ENCODE results near the gene JAK3. TPM values are rescaled to one million over a fixed set of nuclear protein-coding genes. Genes with fewer than 3 reads are reported as not detected.
"Not testable (repeated sequence)": the region's sequence is repeated elsewhere in the genome, so short reads cannot be mapped to it uniquely, and the experiment has no call there.

JAK3 gene
- total RNA-seq, 1 experiment from 2014 or later = 2.1 TPM

DNA sequence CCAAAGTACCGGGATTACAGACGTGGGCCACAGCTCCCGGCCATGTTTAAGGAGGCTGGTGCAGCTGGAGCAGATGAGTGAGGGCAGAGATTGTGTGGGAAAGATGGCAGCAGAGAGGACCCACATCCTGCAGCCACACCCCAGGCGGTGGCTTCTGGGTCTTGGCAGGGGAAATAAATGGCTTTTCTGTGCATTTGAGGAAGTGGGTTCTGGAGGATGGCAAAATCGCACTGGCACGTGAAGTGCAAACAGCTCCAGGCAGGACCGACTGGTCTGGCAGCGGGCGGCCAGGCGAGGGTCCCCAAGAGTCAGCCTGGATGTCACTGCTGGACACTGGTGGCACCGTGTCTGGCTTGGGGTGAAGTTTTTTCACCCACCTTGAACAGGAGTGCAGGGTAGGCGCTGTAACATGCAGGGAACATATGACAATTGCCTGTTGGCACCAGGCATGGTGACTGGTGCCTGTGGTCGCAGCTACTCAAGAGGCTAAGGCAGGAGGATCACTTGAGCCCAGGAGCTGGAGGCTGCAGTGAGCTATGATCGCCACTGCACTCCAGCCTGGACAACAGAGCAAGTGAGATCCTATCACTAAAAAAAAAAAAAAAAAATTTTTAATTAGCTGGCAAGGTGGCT, 44.4 kb downstream of the JAK3 start:
- TF ChIP-seq TCF7L2 (IDR thresholded peaks at IDR 0.05; ENCODE audit: low read depth, low read length) = no peak
- TF ChIP-seq CTCF (IDR thresholded peaks at IDR 0.05) = no peak
- no peak for TF ChIP-seq POLR2AphosphoS5 (IDR thresholded peaks at IDR 0.05; ENCODE audit: low read depth, low read length)
- Histone ChIP-seq H3K9me3 (ENCODE audit: control insufficient read depth, insufficient read depth, low read depth, low read length) (no peaks in the 10 kb centered on the region), H3K27me3 (ENCODE audit: control insufficient read depth, insufficient read depth, low read length) (no peaks in the 10 kb centered on the region), H3K36me3 (ENCODE audit: control insufficient read depth, insufficient read depth, low read length) (no peaks in the 10 kb centered on the region), H3K27ac (ENCODE audit: low read length) (no peak overlapping the region), H3K4me1 (ENCODE audit: control insufficient read depth, insufficient read depth, low read length) (no peaks in the 10 kb centered on the region), H3K4me3 (ENCODE audit: low read depth in 2 of 2, low read length in 2 of 2) (no peak overlapping the region)
- CTCF ChIA-PET = interaction anchor here (0.6 kb wide), 1 partner anchor 97 kb away, joined by 3 read pairs; no protein-coding TSS in a partner anchor
- in situ Hi-C loops (cut with HindIII; ENCODE audit: low pct_unique_long_range_greater_than_20kb, low sequenced_read_pairs) (no loop called here), intact Hi-C loops (cut with micrococcal nuclease; ENCODE audit: unreplicated experiment) (no loop called here)
- POLR2A ChIA-PET = no interaction called here
- no TSS peak for BruUV-seq (replicated peaks)
- no peak for DNase-seq (ENCODE audit: low read depth, low spot score)
- no peak for ATAC-seq

DNA sequence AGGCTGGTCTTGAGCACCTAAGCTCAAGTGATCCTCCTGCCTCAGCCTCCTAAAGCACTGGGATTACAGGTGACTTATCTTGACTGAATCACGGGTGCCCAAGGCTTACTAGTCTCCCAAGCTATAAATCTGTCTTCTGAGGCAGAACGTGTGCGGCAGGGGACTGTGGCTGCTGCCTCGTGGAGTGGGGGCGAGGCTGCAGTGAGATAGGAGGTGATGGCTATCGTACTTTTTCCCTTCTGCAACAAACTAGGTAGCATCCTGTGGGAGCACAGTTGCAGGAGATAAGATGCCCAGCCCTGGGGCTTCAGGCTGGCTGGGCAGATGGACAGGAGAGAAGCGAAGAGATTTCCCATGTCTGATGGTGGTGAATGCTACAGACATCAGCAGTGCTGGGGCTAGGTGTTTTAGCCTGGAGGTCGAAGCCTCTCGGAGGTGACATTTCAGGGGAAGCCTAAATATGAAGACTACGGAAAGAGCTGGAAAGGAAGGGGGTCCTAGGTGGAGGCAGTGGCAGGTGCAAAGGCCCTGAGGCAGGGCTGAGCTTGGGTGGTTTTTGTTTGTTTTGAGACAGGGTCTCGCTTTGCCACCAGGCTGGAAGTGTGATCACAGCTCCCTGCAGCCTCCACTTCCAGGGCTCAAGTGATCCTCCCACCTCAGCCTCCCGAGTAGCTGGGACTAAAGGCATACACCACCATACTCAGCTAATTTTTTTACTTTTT, 45.5 kb downstream of the JAK3 start:
- no peak for DNase-seq (ENCODE audit: low read depth, low spot score)
- BruUV-seq (replicated peaks) = no TSS peak
- intact Hi-C loops (cut with micrococcal nuclease; ENCODE audit: unreplicated experiment) (no loop called here), in situ Hi-C loops (cut with HindIII; ENCODE audit: low pct_unique_long_range_greater_than_20kb, low sequenced_read_pairs) (no loop called here)
- no peaks in the 10 kb centered on the region for H3K27me3 ChIP-seq (ENCODE audit: control insufficient read depth, insufficient read depth, low read length)
- no peaks in the 10 kb centered on the region for H3K9me3 ChIP-seq (ENCODE audit: control insufficient read depth, insufficient read depth, low read depth, low read length)
- 0 out of 2 replicates have a peak, but pooled peaks cover 1% of the 10 kb centered on the region for H3K4me1 ChIP-seq (ENCODE audit: control insufficient read depth, insufficient read depth, low read length)
- no peak for ATAC-seq
- ChIA-PET CTCF (no interaction called here), POLR2A (interaction anchor here (0.7 kb wide), 1 partner anchor 288 kb away, joined by 6 read pairs; no protein-coding TSS in a partner anchor)
- no peak overlapping the region for H3K4me3 ChIP-seq (ENCODE audit: low read depth in 2 of 2, low read length in 2 of 2)
- no peaks in the 10 kb centered on the region for H3K36me3 ChIP-seq (ENCODE audit: control insufficient read depth, insufficient read depth, low read length)
- no peak overlapping the region for H3K27ac ChIP-seq (ENCODE audit: low read length)
- no peak for TF ChIP-seq SIN3A (IDR thresholded peaks at IDR 0.05; ENCODE audit: borderline replicate concordance, insufficient read depth, low read depth, low read length)
- TF ChIP-seq CTCF (IDR thresholded peaks at IDR 0.05) = no peak
- no peak for TF ChIP-seq POLR2AphosphoS5 (IDR thresholded peaks at IDR 0.05; ENCODE audit: low read depth, low read length)
- no peak for TF ChIP-seq TCF7L2 (IDR thresholded peaks at IDR 0.05; ENCODE audit: low read depth, low read length)
- TF ChIP-seq, protein P1, sequence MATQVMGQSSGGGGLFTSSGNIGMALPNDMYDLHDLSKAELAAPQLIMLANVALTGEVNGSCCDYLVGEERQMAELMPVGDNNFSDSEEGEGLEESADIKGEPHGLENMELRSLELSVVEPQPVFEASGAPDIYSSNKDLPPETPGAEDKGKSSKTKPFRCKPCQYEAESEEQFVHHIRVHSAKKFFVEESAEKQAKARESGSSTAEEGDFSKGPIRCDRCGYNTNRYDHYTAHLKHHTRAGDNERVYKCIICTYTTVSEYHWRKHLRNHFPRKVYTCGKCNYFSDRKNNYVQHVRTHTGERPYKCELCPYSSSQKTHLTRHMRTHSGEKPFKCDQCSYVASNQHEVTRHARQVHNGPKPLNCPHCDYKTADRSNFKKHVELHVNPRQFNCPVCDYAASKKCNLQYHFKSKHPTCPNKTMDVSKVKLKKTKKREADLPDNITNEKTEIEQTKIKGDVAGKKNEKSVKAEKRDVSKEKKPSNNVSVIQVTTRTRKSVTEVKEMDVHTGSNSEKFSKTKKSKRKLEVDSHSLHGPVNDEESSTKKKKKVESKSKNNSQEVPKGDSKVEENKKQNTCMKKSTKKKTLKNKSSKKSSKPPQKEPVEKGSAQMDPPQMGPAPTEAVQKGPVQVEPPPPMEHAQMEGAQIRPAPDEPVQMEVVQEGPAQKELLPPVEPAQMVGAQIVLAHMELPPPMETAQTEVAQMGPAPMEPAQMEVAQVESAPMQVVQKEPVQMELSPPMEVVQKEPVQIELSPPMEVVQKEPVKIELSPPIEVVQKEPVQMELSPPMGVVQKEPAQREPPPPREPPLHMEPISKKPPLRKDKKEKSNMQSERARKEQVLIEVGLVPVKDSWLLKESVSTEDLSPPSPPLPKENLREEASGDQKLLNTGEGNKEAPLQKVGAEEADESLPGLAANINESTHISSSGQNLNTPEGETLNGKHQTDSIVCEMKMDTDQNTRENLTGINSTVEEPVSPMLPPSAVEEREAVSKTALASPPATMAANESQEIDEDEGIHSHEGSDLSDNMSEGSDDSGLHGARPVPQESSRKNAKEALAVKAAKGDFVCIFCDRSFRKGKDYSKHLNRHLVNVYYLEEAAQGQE (IDR thresholded peaks at IDR 0.05; ENCODE audit: insufficient read depth in 1 of 2, low read depth in 2 of 2, low read length in 1 of 2) = no peak

- DNase-seq (ENCODE audit: low read depth, low spot score); H3K27me3 ChIP-seq (ENCODE audit: control insufficient read depth, insufficient read depth, low read length); intact Hi-C loops (cut with micrococcal nuclease; ENCODE audit: unreplicated experiment); H3K9me3 ChIP-seq (ENCODE audit: control insufficient read depth, insufficient read depth, low read depth, low read length); BruUV-seq (replicated peaks); H3K4me3 ChIP-seq (ENCODE audit: low read depth in 2 of 2, low read length in 2 of 2); H3K36me3 ChIP-seq (ENCODE audit: control insufficient read depth, insufficient read depth, low read length); POLR2A ChIA-PET; ATAC-seq; in situ Hi-C loops (cut with HindIII; ENCODE audit: low pct_unique_long_range_greater_than_20kb, low sequenced_read_pairs); H3K27ac ChIP-seq (ENCODE audit: low read length); H3K4me1 ChIP-seq (ENCODE audit: control insufficient read depth, insufficient read depth, low read length): not testable (repeated sequence)
- CTCF ChIA-PET = interaction anchor here (0.7 kb wide), 1 partner anchor 12 kb away, joined by 3 read pairs; no protein-coding TSS in a partner anchor
Measured at GRCh38 chr19:17798599-17798998, 49.2 kb downstream of the JAK3 start.

All from Panc1 (cell line).